ENCODE results near the gene CCDC78.

DNA sequence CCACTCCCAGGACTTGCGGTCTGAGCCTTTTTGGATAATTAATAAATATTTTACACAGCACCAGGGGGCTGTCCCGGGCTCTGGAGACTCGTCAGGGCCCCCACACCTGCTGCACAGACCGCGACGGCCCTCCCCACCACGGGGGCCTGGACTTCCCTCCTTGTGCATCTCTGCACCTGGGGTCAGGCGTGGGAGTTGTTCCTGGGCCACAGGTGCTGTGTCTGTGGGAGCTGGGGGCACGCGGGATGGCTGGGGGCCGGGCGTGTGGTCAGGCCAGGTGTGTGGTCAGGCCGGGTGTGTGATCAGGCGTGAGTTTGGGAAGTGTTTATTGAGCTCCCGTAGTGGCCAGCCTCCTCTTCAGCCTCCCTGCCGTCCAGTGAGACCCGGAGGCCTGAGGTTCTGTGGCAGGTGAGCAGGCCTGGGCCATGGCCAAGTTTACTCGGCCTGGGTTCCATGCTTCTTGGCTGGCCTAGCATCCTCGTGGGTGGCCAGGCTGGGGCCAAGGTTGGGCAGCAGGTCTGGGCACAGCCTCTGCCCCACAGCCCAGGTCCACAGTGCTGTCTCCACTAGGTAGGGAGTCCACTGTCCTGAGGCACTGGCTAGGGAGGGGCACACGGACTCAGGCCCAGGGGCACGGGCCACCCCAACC lies 47.9 kb downstream of the CCDC78 start:
- TF ChIP-seq ATF3 (CRISPR knock-in tag; conservative IDR thresholded peaks at IDR 0.05) (no peak), TEAD4 (CRISPR knock-in tag; IDR thresholded peaks at IDR 0.05) (no peak), CREB1 (CRISPR knock-in tag; IDR thresholded peaks at IDR 0.05) (no peak), ZNF425 (CRISPR knock-in tag; conservative IDR thresholded peaks at IDR 0.05) (no peak), TEAD1 (CRISPR knock-in tag; IDR thresholded peaks at IDR 0.05) (no peak), GABPB1 (CRISPR knock-in tag; IDR thresholded peaks at IDR 0.05) (no peak), USF2 (CRISPR knock-in tag; IDR thresholded peaks at IDR 0.05) (no peak), E2F1 (CRISPR knock-in tag; IDR thresholded peaks at IDR 0.05) (no peak)
- TF ChIP-seq, protein P1, sequence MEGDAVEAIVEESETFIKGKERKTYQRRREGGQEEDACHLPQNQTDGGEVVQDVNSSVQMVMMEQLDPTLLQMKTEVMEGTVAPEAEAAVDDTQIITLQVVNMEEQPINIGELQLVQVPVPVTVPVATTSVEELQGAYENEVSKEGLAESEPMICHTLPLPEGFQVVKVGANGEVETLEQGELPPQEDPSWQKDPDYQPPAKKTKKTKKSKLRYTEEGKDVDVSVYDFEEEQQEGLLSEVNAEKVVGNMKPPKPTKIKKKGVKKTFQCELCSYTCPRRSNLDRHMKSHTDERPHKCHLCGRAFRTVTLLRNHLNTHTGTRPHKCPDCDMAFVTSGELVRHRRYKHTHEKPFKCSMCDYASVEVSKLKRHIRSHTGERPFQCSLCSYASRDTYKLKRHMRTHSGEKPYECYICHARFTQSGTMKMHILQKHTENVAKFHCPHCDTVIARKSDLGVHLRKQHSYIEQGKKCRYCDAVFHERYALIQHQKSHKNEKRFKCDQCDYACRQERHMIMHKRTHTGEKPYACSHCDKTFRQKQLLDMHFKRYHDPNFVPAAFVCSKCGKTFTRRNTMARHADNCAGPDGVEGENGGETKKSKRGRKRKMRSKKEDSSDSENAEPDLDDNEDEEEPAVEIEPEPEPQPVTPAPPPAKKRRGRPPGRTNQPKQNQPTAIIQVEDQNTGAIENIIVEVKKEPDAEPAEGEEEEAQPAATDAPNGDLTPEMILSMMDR (IDR thresholded peaks at IDR 0.05) = no peak
- TF ChIP-seq, protein P2, sequence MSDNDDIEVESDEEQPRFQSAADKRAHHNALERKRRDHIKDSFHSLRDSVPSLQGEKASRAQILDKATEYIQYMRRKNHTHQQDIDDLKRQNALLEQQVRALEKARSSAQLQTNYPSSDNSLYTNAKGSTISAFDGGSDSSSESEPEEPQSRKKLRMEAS (CRISPR knock-in tag; IDR thresholded peaks at IDR 0.05) = no peak
- TF ChIP-seq, protein P3, sequence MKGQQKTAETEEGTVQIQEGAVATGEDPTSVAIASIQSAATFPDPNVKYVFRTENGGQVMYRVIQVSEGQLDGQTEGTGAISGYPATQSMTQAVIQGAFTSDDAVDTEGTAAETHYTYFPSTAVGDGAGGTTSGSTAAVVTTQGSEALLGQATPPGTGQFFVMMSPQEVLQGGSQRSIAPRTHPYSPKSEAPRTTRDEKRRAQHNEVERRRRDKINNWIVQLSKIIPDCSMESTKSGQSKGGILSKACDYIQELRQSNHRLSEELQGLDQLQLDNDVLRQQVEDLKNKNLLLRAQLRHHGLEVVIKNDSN (CRISPR knock-in tag; IDR thresholded peaks at IDR 0.05) = no peak
- TF ChIP-seq, protein P4, sequence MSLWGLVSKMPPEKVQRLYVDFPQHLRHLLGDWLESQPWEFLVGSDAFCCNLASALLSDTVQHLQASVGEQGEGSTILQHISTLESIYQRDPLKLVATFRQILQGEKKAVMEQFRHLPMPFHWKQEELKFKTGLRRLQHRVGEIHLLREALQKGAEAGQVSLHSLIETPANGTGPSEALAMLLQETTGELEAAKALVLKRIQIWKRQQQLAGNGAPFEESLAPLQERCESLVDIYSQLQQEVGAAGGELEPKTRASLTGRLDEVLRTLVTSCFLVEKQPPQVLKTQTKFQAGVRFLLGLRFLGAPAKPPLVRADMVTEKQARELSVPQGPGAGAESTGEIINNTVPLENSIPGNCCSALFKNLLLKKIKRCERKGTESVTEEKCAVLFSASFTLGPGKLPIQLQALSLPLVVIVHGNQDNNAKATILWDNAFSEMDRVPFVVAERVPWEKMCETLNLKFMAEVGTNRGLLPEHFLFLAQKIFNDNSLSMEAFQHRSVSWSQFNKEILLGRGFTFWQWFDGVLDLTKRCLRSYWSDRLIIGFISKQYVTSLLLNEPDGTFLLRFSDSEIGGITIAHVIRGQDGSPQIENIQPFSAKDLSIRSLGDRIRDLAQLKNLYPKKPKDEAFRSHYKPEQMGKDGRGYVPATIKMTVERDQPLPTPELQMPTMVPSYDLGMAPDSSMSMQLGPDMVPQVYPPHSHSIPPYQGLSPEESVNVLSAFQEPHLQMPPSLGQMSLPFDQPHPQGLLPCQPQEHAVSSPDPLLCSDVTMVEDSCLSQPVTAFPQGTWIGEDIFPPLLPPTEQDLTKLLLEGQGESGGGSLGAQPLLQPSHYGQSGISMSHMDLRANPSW (CRISPR knock-in tag; conservative IDR thresholded peaks at IDR 0.05; ENCODE audit: low read depth) = no peak

Data from WTC11 (cell line).